PC-9 (cell line): Measurements from ENCODE around the gene FKBP1C.
"Not testable (repeated sequence)": the region's sequence is repeated elsewhere in the genome, so short reads cannot be mapped to it uniquely, and the experiment has no call there.

Experiments
- CTCF ChIP-seq: fragments of 200-600 bp; sonication (generic); conservative IDR thresholded peaks from 2 replicates; pipeline ENCODE4 v1.6.1; 2017; ENCODE audit warnings: mixed run types, antibody characterized with exemption, mild to moderate bottlenecking, moderate library complexity
- EZH2 ChIP-seq: fragments of 200-600 bp; sonication (generic); IDR thresholded peaks from 2 replicates; pipeline ENCODE4 v1.8.0; 2017; ENCODE audit warnings: antibody characterized with exemption, low read depth

- not testable (repeated sequence) for TF ChIP-seq CTCF, EZH2
Measured at GRCh38 chr6:63230027-63230426, 18.8 kb downstream of the FKBP1C start.
